GM18502 (cell line): ENCODE data around the gene CABLES2.

Source experiments
- ATAC-seq: cut with Tn5 transposase; IDR thresholded peaks from one replicate; pipeline ENCODE4 v1.9.1; 2021; ENCODE audit warnings: mild to moderate bottlenecking; ENCODE audit not compliant: unreplicated experiment, poor library complexity

CABLES2 gene

GRCh38 chr20:62352402-62353288 lies 54.4 kb downstream of the CABLES2 start:
- ATAC-seq: no peak

- no peak for ATAC-seq
Measured at GRCh38 chr20:62351469-62352401, 55.4 kb downstream of the CABLES2 start.

GRCh38 chr20:62350629-62351422 lies 56.3 kb downstream of the CABLES2 start:
- ATAC-seq: no peak

GRCh38 chr20:62350098-62350628 lies 56.9 kb downstream of the CABLES2 start:
- no peak for ATAC-seq

- no peak for ATAC-seq
Measured at GRCh38 chr20:62349556-62350097, 57.5 kb downstream of the CABLES2 start.

GRCh38 chr20:62348604-62349003 lies 58.5 kb downstream of the CABLES2 start:
- no peak for ATAC-seq

- no peak for ATAC-seq
Measured at GRCh38 chr20:62347445-62347844, 59.6 kb downstream of the CABLES2 start.

- no peak for ATAC-seq
Measured at GRCh38 chr20:62347151-62347404, 60.0 kb downstream of the CABLES2 start.

GRCh38 chr20:62346398-62347150 lies 60.5 kb downstream of the CABLES2 start:
- no peak for ATAC-seq

- ATAC-seq: no peak
Measured at GRCh38 chr20:62345681-62346370, 61.3 kb downstream of the CABLES2 start.

- ATAC-seq: no peak
Measured at GRCh38 chr20:62344782-62345181, 62.3 kb downstream of the CABLES2 start.

GRCh38 chr20:62344092-62344491 lies 63.0 kb downstream of the CABLES2 start:
- no peak for ATAC-seq

GRCh38 chr20:62342910-62343309 lies 64.2 kb downstream of the CABLES2 start:
- no peak for ATAC-seq

GRCh38 chr20:62339647-62340062 lies 67.4 kb downstream of the CABLES2 start:
- ATAC-seq: peak; percentile 77
